IMR-90 (cell line): Measurements from ENCODE around the gene ADISSP. TPM values are rescaled to one million over a fixed set of nuclear protein-coding genes. Genes with fewer than 3 reads are reported as not detected.

Experiments
- ATAC-seq: fragments of 200-7000 bp; cut with Tn5 transposase; 2 replicates; pipeline ENCODE4 v1.9.1; 2020; ENCODE audit warnings: low read depth, mild to moderate bottlenecking, moderate library complexity
- BruUV-seq: library from RNA; stranded (reverse); fragments of 400-500 nt; replicated peaks from 2 replicates; lab custom pipeline; 2021; lab: Mats Ljungman, UMichigan
- CTCF ChIA-PET: fragments of 300-600 bp; formaldehyde crosslinking; extraction: SDS; loops from one replicate; lab custom pipeline; 2021; ENCODE audit warnings: antibody characterized with exemption; lab: Yijun Ruan, JAX
- POLR2A ChIA-PET: fragments of 300-600 bp; sonication (Branson Sonifier 250); formaldehyde crosslinking; loops from one replicate; lab custom pipeline; 2022; ENCODE audit warnings: antibody characterized with exemption; ENCODE audit not compliant: unreplicated experiment; lab: Charles Lee
- DNase-seq: peaks from one replicate; pipeline ENCODE4 v3.0.0; 2013
- H2AFZ ChIP-seq: replicated peaks from 2 replicates; pipeline ENCODE3; 2013; ENCODE audit warnings: low read length, mild to moderate bottlenecking; ENCODE audit not compliant: poor library complexity
- H2AK5ac ChIP-seq: 2 replicates; pipeline ENCODE4 v1.6.1; 2013; ENCODE audit warnings: low read depth, low read length, inconsistent platforms
- H2AK9ac ChIP-seq: replicated peaks from 2 replicates; pipeline ENCODE3; 2013; ENCODE audit warnings: mild to moderate bottlenecking, low read depth, low read length, moderate library complexity; ENCODE audit not compliant: poor library complexity
- H2BK120ac ChIP-seq: 2 replicates; pipeline ENCODE4 v1.6.1; 2013; ENCODE audit warnings: low read depth, low read length, inconsistent platforms
- H2BK15ac ChIP-seq: 3 replicates; pipeline ENCODE4 v1.6.1; 2013; ENCODE audit warnings: low read depth, low read length, inconsistent platforms
- H2BK20ac ChIP-seq: 2 replicates; pipeline ENCODE4 v1.6.1; 2013; ENCODE audit warnings: low read depth, mild to moderate bottlenecking, inconsistent platforms, low read length, moderate library complexity
- H2BK5ac ChIP-seq: 2 replicates; pipeline ENCODE4 v1.6.1; 2013; ENCODE audit warnings: mild to moderate bottlenecking, low read depth, low read length, inconsistent platforms; ENCODE audit not compliant: poor library complexity, severe bottlenecking
- H3K14ac ChIP-seq: replicated peaks from 2 replicates; pipeline ENCODE4 v1.6.1; 2013; ENCODE audit warnings: low read depth, low read length, inconsistent platforms
- H3K18ac ChIP-seq: 2 replicates; pipeline ENCODE4 v1.6.1; 2013; ENCODE audit warnings: low read depth, low read length, control low read depth
- H3K23ac ChIP-seq: 2 replicates; pipeline ENCODE4 v1.6.1; 2013; ENCODE audit warnings: low read depth, low read length, inconsistent platforms
- H3K27ac ChIP-seq: 2 replicates; pipeline ENCODE4 v1.5.1; 2013; ENCODE audit warnings: mild to moderate bottlenecking, control low read depth, low read length; ENCODE audit not compliant: insufficient read depth
- H3K27me3 ChIP-seq: 2 replicates; pipeline ENCODE4 v1.6.1; 2013; ENCODE audit warnings: low read length; ENCODE audit not compliant: control insufficient read depth, insufficient read depth
- H3K36me3 ChIP-seq: 2 replicates; pipeline ENCODE4 v1.6.1; 2013; ENCODE audit warnings: low read length, mixed read lengths; ENCODE audit not compliant: control insufficient read depth, insufficient read depth
- H3K4ac ChIP-seq: 2 replicates; pipeline ENCODE4 v1.6.1; 2013; ENCODE audit warnings: low read depth, low read length, inconsistent platforms
- H3K4me1 ChIP-seq: 2 replicates; pipeline ENCODE4 v1.6.1; 2013; ENCODE audit warnings: low read length, mixed read lengths; ENCODE audit not compliant: control insufficient read depth, insufficient read depth
- H3K4me2 ChIP-seq: 2 replicates; pipeline ENCODE4 v1.6.1; 2013; ENCODE audit warnings: low read depth, mild to moderate bottlenecking, control low read depth, low read length, moderate library complexity
- H3K4me3 ChIP-seq: 2 replicates; pipeline ENCODE4 v1.5.1; 2013; ENCODE audit warnings: low read depth, mild to moderate bottlenecking, control low read depth, low read length, moderate library complexity; ENCODE audit not compliant: insufficient read depth
- H3K56ac ChIP-seq: 2 replicates; pipeline ENCODE4 v1.6.1; 2013; ENCODE audit warnings: low read length, inconsistent platforms; ENCODE audit not compliant: insufficient read depth; ENCODE audit errors: extremely low read depth
- H3K79me1 ChIP-seq, 2 experiments: 2 replicates each; pipeline ENCODE4 v1.6.1; 2013; ENCODE audit warnings: low read length in 2 of 2, inconsistent platforms in 1 of 2, low read depth in 1 of 2
- H3K9ac ChIP-seq: 2 replicates; pipeline ENCODE4 v1.6.1; 2013; ENCODE audit warnings: low read depth, low read length, control low read depth
- H3K9me1 ChIP-seq: 2 replicates; pipeline ENCODE4 v1.6.1; 2013; ENCODE audit warnings: low read length, inconsistent platforms; ENCODE audit not compliant: insufficient read depth
- H3K9me3 ChIP-seq: 2 replicates; pipeline ENCODE4 v1.6.1; 2013; ENCODE audit warnings: low read length; ENCODE audit not compliant: control insufficient read depth, insufficient read depth
- H4K20me1 ChIP-seq: 2 replicates; pipeline ENCODE4 v1.6.1; 2013; ENCODE audit warnings: low read length, inconsistent platforms; ENCODE audit not compliant: insufficient read depth
- H4K5ac ChIP-seq: 2 replicates; pipeline ENCODE4 v1.6.1; 2013; ENCODE audit warnings: mild to moderate bottlenecking, low read depth, low read length, control low read depth
- H4K8ac ChIP-seq, 2 experiments: 2 replicates each; pipeline ENCODE4 v1.6.1; 2013; ENCODE audit warnings: low read depth in 2 of 2, low read length in 2 of 2, control low read depth in 1 of 2, inconsistent platforms in 1 of 2
- H4K91ac ChIP-seq: 2 replicates; pipeline ENCODE4 v1.6.1; 2013; ENCODE audit warnings: low read depth, low read length, inconsistent platforms; ENCODE audit not compliant: insufficient read depth
- BHLHE40 ChIP-seq: fragments of 150-350 bp; IDR thresholded peaks from 2 replicates; pipeline ENCODE4 v1.6.1; 2016; ENCODE audit warnings: mild to moderate bottlenecking, low read depth, low read length
- CTCF ChIP-seq: conservative IDR thresholded peaks from 2 replicates; pipeline ENCODE4 v1.5.1; 2012; ENCODE audit warnings: mild to moderate bottlenecking, low read depth, low read length, improper control_type of control experiment
- MAFK ChIP-seq: IDR thresholded peaks from 2 replicates; pipeline ENCODE4 v1.6.1; 2012; ENCODE audit warnings: low read depth, low read length, improper control_type of control experiment
- NFE2L2 ChIP-seq: fragments of 150-350 bp; IDR thresholded peaks from 2 replicates; pipeline ENCODE4 v1.6.1; 2016; ENCODE audit warnings: low read depth, mild to moderate bottlenecking, low read length
- RCOR1 ChIP-seq: IDR thresholded peaks from 2 replicates; pipeline ENCODE4 v1.6.1; 2012; ENCODE audit warnings: mild to moderate bottlenecking, low read length, improper control_type of control experiment; ENCODE audit not compliant: insufficient replicate concordance
- RFX5 ChIP-seq: IDR thresholded peaks from 2 replicates; pipeline ENCODE4 v1.8.0; 2012; ENCODE audit warnings: low read depth, mild to moderate bottlenecking, low read length, moderate library complexity
- WGBS, 2 experiments: methylation state at CpG; one replicate each; pipeline versions ENCODE4 v1.1.5 to v1.1.7; 2013; ENCODE audit warnings: missing lambda C conversion rate in 2 of 2; ENCODE audit not compliant: insufficient read length in 1 of 2; ENCODE audit errors: extremely low coverage in 2 of 2; 5-methylcytosine and 5-hydroxymethylcytosine counted together
- dilution Hi-C: fragments of 300-500 bp; cut with HindIII; formaldehyde crosslinking; loops from one replicate; pipeline ENCODE4 v1.14.3; 2018; ENCODE audit warnings: low sequenced_read_pairs; ENCODE audit not compliant: unreplicated experiment
- in situ Hi-C: fragments of 300-500 bp; cut with MboI; formaldehyde crosslinking; loops from 3 replicates; pipeline ENCODE4 v1.14.3; 2019; ENCODE audit warnings: low sequenced_read_pairs, inconsistent platforms, mixed read lengths
- intact Hi-C: fragments of 100-400 bp; cut with micrococcal nuclease; formaldehyde crosslinking; loops from 2 replicates; pipeline ENCODE4 v1.10.0; 2022
- polyA plus RNA-seq, 3 experiments: library from polyadenylated mRNA; depleted of rRNA; stranded (reverse); fragments of >200 nt; gene quantifications; 2 replicates each; pipeline ENCODE4 v1.2.3, GENCODE V29; 2012; ENCODE audit warnings: low replicate concordance in 1 of 3
- total RNA-seq: library from RNA; depleted of rRNA; stranded (reverse); fragments of >200 nt; gene quantifications from 2 replicates; pipeline ENCODE4 v1.2.3, GENCODE V29; 2012
- TF ChIP-seq, protein P1 (sequence below): fragments of 150-350 bp; IDR thresholded peaks from 2 replicates; pipeline ENCODE4 v1.6.1; 2016; ENCODE audit warnings: low read depth, mild to moderate bottlenecking, low read length, moderate library complexity, borderline replicate concordance

The ADISSP gene
- total and polyA plus RNA-seq, 2 of the 4 experiments (the other 2 are of a cell fraction) = 31.9 to 58.2 TPM

GRCh38 chr20:3739054-3739925 lies 28.3 kb downstream of the ADISSP start:
- TF ChIP-seq MAFK (no peak), CTCF (no peak), RFX5 (no peak), BHLHE40 (no peak), NFE2L2 (no peak), RCOR1 (no peak)
- TF ChIP-seq, protein P1, sequence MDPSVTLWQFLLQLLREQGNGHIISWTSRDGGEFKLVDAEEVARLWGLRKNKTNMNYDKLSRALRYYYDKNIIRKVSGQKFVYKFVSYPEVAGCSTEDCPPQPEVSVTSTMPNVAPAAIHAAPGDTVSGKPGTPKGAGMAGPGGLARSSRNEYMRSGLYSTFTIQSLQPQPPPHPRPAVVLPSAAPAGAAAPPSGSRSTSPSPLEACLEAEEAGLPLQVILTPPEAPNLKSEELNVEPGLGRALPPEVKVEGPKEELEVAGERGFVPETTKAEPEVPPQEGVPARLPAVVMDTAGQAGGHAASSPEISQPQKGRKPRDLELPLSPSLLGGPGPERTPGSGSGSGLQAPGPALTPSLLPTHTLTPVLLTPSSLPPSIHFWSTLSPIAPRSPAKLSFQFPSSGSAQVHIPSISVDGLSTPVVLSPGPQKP = no peak
- no peak overlapping the region for H3K27ac ChIP-seq
- DNase-seq (no peak), ATAC-seq (no peak)
- no peak overlapping the region for H2BK20ac ChIP-seq
- H3K23ac ChIP-seq = no peak overlapping the region
- H2AK9ac ChIP-seq = peak overlapping the region; percentile 13
- H2BK15ac ChIP-seq = no peak overlapping the region
- H3K18ac ChIP-seq = no peak overlapping the region
- no peaks in the 10 kb centered on the region for H3K9me3 ChIP-seq
- H4K20me1 ChIP-seq = no peaks in the 10 kb centered on the region
- intact Hi-C loops = no loop called here
- no peaks in the 10 kb centered on the region for H3K79me1 ChIP-seq
- H3K4ac ChIP-seq = no peak overlapping the region
- H4K8ac ChIP-seq = no peak overlapping the region
- H3K56ac ChIP-seq = no peak overlapping the region
- in situ Hi-C loops = no loop called here
- dilution Hi-C loops = no loop called here
- H3K9ac ChIP-seq = no peak overlapping the region
- WGBS, 2 experiments = 90% methylated on average over 11 of the region's 19 CpGs; no CpG with 5 or more reads in 1 of the 2 experiments
- no peak overlapping the region for H2AK5ac ChIP-seq
- peaks cover 22% of the 10 kb centered on the region for H3K27me3 ChIP-seq
- no peak overlapping the region for H2BK120ac ChIP-seq
- CTCF ChIA-PET = interaction anchor here (0.6 to 1.4 kb wide), 2 partner anchors 14 to 43 kb away, joined by 3 read pairs; no protein-coding TSS in a partner anchor
- H2AFZ ChIP-seq = no peak overlapping the region
- H4K5ac ChIP-seq = no peak overlapping the region
- no peaks in the 10 kb centered on the region for H3K4me1 ChIP-seq
- H2BK5ac ChIP-seq = no peak overlapping the region
- POLR2A ChIA-PET = no interaction called here
- no peak overlapping the region for H3K4me2 ChIP-seq
- no peaks in the 10 kb centered on the region for H3K9me1 ChIP-seq
- no peak overlapping the region for H3K4me3 ChIP-seq
- no peak overlapping the region for H4K91ac ChIP-seq
- H3K36me3 ChIP-seq = no peaks in the 10 kb centered on the region
- no peak overlapping the region for H3K14ac ChIP-seq
- BruUV-seq = no TSS peak
